GM12891 (cell line): ENCODE data around the gene CTNNA1.

Experiments
- POLR2A ChIP-seq: IDR thresholded peaks from 2 replicates; pipeline ENCODE4 v1.6.1; 2011; ENCODE audit warnings: low read depth, low read length, control low read depth
- POLR2AphosphoS5 ChIP-seq: IDR thresholded peaks from 2 replicates; pipeline ENCODE4 v1.6.1; 2011; ENCODE audit warnings: low read depth, low read length, control low read depth
- TAF1 ChIP-seq: IDR thresholded peaks from 2 replicates; pipeline ENCODE4 v1.6.1; 2011; ENCODE audit warnings: low read depth, low read length, control low read depth

- no peak for TF ChIP-seq POLR2A
- no peak for TF ChIP-seq TAF1
- no peak for TF ChIP-seq POLR2AphosphoS5
Observed at GRCh38 chr5:138844812-138845513, 91.7 kb downstream of the CTNNA1 start.
